ENCODE data around the gene UNC5CL.

UNC5CL gene

DNA sequence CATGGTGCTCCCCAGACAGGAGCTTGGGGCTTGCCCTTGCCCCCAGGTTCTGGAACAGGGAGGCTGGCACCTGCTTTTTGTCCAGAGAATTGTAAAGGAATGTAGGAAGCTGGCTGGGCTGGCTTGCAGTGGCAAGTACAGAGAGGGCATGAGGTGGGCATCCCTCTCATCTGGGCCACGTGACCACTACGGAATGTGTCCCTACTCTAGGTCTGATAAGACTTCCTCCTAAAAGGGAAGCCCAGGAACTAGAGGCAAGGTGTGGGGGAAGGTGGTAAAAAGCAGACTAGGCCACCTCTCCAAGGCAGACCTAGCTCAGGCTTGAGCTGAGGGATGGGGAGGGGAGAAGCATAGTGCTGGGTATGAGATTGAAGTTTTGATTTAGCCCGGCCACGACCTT lies 38.8 kb downstream of the UNC5CL start:
- no peak for DNase-seq

DNA sequence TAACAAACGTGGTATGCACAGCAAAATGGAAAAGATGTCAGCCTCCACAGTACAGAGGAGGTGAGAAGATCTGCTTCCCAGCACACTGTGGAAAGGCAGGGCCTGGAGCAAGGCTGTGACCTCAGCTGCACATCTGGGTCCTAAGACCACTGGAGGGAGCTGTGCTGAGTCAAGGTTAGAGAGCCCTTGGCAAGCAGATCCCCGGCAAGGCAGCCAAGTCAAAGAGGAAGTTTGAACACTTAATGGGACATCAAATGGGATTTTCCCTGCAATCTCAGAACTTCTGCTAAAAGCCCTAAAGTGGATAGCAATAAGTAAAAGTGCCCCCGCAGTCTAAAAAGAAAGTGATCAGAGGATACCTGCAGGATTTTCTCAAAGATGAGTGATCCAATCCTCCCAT lies 39.5 kb downstream of the UNC5CL start:
- DNase-seq = peak; percentile 27

DNA sequence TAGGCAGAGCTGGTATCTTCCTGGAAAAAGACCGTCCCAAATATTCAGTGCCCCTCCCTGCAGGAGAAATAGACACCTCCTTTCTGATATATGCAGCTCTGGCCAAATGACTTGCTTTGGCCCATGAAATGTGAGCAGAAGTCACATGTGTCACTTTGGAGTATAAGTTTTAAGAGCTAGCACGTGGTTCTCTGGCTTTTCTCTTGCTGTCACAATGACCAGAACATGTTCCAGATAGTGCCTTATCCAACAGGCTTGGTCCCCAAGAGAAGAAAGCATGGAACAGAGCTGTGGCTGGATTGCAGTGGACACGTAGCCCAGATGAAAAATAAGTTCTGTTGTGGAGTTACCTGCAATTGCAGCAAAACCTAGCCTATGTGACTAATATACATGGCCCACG lies 40.4 kb downstream of the UNC5CL start:
- no peak for DNase-seq

DNA sequence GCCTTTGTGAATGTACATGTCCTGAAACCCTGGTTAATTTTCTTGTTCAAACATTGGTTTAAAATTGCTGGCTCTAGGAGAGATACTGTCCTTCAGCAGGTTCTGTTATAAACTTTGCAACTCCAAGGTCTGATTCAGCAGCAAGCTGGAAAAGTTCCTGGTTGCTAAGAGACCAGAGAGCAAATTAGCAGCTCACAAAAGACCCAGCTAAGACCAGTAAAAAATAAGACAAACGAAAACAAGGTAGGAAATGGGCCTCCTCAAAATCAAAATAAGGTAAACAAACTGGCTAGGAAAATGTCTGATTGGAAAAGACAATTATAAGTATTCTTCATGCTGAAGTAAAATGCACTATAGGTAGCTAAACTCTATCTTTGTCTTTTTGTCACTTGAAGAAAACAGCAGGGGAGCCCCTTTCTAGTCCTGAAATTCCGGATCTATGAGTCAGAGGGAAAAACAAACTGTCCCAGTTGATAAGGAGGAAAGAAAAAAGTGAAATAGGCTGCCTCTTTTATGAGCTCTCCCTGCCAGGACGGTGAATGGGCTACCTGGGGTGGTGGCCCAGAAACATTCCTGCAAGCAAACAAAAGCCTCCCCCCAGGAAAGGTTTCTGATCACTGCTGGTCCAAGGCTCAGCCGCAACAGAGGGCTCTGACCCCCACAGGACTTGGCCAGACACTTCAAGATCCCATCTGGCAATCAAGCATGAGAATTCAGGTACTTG lies 41.6 kb downstream of the UNC5CL start:
- peak; percentile 63 for DNase-seq

DNA sequence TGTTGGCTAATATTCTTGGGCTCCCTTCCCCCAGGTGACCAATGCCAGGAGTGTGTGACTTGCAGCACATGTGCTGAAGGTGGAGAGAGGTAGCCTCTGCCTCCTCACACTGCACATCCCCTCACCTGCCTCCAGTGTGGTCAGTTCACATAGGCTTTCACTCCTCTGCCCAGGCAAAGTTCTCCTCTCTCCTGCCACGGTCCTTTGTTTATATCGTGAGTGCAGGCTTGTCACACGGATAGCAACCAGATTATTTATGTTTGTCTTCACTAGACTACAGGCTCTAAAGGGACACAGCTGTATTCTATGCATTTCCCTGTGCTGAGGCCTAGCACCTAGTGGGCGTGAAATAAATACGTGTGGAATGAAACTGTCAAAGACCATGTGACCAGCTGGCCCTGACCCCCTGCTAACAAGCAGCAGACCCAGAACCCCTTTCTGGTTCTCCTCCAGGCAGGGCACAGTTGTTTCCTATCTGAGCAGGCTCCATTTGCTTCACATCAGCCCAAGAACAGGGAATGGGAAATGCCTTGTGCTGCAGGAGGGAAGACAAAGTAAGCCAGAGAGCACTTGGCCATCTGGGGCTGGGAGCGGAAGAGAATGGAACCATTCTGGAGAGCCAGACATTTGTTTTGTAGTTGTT lies 42.3 kb downstream of the UNC5CL start:
- DNase-seq = peak; percentile 5

DNA sequence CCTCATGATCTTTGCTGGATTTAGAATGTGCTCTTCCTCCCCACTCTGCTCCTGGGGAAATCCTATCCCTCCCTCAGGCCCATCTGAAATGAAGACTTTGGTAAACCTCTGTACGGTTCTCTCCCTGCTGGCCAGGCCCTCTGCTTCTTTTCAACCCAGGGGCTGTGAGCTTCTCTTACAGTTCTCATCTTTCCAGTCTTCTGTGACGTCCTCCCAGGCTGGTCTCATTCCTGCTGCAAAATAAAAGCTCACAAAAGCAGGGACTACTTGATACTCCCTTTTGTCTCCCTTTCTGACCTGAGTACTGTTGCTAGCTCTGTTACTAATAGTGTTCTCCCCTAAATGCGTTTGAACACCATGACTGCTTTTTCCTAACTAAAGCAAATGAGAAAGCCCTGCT lies 46.3 kb downstream of the UNC5CL start:
- no peak for DNase-seq

DNA sequence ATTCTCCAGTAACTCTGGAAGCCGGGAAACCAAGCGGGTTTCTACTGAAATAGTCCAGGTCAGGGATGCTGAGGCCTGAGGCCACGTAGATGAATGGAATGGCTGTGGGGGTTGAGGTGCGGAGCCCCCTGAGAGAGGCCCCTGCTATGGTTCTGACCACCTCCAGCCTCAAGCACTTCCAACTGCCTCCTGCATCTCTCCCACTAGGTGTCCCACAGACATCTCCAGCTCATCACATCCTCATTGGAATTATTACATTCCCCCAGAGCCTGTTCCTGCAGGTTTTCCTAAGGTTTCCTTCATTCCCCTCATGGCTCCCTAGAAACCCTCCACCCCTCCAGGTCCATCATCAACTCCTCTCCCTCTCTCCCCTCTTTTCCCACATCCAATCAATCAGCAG lies 48.7 kb downstream of the UNC5CL start:
- DNase-seq = no peak

DNA sequence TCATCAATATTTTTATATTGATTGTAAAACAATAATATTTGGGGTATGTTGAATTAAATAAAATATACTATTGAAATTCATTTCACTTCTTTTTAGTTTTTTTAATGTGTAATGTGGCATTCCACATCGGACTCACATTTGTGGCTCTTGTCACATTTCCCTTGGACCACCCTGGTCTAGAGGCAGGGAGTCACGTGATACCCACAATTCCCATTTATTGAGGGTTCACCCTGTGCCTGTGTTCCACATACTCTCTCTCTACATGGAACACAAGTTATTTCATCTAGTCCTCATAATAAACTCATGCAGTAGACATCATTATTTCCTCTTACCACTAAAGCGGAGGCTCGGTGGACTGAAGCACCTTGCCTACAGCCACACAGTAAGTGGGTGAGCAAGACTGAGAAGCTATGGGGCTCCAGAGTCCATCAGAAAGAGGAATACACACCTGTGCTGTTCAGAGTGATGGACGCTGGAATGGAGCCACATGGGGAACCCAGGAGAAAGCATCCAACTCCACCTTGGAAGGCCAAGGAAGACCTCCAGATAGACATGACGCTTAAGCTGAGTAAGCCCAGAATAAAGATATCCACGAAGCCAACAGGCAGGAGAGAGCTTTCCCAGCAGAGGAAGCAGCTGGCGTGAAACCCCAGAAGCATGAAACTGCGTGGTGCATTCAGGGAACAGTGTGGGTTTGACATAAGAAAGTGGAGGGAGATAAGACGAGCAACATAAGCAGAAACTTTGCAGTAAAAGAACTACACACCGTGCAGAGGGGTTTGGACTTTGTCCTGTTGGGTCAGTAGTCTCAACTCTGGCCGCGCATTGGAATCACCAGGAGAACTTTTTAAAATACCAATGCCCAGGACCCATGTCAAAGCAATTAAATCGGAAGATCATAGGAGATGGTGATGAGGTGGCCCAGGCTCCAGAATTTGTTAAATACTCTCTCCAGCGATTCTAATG lies 49.5 kb downstream of the UNC5CL start:
- DNase-seq = no peak

DNA sequence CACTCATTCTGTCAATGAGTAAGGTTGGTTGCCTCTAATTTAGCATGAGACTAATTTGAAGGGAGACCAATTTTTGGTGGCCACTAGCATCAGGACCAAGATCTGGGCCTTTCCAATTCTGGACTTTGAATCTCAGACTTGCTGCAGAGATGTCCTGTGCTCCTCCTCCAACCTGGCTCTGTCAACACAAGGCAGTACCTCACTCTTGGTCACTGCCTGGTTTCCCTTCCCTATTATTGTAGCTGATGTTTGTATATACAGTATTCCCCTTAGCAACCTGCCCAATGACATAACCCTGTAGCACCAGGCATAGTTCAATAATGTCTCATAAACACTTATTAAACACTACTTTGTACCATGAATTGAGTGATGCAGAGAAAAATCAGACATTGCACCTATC lies 50.4 kb downstream of the UNC5CL start:
- no peak for DNase-seq

DNA sequence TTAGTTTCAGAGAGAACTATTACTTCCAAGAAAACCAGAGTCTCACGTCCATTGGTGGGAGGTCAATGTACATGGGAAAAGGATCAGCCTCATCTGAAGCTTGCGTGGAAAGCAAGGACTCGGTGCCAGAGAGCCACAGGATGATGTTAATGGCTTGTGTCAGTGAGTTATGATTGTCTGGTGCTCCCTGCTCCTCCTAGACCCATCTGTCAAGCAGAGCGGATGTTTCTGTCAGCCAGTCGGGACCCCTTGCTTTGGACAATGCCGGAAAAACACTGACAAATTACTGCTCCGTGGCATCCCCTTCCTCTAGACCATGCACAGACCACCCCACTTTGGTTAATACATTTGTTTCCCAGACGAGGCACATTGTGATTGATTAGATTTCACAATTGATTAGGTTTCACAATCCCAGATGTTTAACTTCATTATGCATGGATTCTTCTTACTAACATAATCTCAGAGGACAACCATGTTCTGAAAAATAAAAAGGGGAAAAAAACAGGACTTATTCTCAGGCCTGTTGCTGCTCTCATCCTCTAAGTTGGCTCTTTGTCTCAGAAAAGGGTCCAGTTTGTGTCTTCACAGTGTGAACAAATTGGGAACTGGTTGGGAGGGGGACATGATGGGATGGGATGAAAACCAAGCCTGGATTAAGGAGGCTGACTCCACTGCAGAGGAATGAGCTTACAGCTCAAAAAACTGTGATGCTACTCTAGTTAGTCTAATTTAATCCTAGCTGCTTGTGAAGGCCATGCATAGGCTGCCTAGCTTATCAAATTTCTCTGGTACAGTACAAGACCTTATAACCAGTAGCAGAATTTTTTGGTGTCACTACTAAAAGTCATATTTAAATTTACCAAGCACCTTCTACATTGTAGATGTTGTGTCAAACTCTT lies 51.9 kb downstream of the UNC5CL start:
- DNase-seq = no peak

DNA sequence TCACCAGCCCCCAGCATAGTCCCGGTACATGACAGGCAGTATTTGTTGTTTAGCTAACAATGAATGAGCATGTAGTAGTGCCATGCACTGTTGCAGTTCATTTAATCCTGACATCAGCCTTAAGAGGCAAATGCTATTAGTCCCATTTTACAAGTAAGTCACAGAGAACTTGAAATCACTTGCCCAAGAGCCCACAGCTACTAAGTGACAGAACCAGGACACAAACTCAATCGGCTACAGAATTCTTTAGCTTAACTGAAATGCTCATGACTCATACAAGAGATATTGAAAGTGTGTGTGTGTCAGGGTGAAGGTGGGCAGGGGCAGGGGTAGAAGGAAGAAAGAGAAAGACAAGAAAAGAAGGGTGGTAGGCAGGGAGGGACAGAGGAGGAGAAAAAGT lies 52.7 kb downstream of the UNC5CL start:
- DNase-seq = peak; percentile 33

DNA sequence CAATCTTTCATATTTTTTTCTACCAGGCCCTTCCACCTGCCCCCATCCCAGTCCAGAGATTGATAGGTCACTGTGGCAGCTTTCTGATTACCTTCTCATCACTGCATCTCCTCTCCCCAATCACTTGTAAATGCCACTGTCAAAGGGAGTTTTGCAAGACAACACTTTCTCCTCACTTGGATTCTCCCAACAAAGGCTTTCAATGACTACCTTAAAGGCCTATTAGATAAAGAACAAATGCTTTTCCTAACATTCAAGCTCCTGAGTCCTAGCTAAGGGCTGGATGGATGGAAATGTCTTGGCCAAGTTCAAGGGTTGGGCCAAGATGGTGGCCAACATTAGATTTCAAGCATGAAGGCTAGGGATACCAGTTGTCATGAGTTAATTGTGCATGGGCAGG lies 55.3 kb downstream of the UNC5CL start:
- no peak for DNase-seq

DNA sequence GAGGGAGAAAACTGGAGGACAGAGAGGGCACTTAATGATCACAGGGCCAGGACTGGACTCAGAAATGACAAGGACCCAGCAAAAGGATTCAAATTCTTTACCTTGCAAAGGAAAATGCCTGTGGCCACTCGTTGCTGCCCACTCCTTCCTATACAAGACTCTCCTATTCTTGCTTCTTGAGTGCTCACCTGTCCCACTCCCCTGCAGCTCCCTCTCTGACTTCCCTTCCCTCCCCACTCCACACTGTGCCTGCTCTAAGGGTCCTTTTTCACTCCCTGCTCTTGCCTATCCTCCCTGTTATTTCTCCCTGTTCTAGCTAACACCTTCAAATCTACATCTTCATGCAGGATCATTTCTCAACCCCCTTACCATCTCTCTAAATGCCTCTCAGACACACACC lies 56.1 kb downstream of the UNC5CL start:
- no peak for DNase-seq

DNA sequence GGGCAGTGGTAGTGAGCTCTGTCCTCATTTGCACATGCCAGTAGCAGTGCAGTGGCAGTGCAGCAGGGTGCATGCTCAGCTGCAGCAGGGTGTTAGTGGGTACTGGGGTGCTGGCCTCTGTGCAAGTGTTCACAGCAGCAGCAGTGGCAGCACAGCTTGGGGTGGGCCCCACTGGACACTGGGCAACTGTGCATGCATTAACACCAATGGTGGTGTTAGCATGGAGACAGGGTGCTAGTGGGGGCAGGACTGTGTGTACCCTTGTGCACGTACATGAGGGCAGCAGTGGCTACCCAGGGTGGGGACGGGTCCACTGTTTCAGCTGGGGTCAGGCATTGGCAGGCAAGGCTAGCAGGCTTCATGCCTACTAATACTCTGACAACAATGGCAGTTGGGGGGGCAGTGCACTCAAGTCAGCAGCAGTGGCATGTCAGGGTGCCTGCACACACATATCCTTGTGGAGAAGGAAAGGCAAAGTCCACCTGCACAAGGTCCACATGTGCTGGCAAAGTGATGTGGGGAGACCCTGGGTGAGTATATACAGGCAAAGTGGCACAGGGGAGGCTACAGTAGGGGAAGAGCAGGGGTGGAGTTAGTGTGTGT lies 60.2 kb downstream of the UNC5CL start:
- no peak for DNase-seq

DNA sequence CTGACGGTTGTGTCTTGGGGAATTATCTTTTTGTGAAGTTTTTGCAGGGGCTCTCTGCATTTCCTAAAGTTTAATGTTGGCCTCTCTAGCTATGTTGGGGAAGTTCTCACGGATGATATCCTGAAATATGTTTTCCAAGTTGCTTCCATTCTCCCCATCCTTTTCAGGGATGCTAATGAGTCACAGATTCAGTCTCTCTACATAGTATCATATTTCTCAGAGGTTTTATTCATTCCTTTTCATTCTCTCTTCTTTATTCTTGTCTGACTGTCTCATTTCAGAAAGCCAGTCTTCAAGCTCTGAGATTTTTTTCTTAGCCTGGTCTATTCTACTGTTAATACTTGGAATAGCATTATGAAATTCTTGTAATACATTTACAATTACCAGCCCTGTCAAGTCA lies 61.3 kb downstream of the UNC5CL start:
- DNase-seq = peak; percentile 57

DNA sequence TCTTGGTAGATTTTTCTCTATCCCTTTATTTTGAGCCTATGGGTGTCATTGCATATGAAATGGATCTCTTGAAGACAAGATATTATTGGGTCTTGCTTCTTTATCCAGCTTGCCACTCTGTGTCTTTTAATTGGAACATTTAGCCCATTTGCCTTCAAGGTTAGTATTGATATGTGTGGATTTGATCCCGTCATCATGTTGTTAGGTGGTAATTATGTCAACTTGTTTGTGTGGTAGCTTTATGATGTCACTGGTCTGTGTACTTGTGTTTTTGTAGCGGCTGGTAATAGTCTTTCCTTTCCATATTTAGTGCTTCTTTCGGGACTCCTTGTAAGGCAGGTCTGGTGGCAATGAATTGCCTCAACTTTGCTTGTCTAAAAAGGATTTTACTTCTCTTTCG lies 61.9 kb downstream of the UNC5CL start:
- DNase-seq = no peak
